A375 (cell line): ENCODE measurements around the gene SLC25A21. TPM values are rescaled to one million over a fixed set of nuclear protein-coding genes. Genes with fewer than 3 reads are reported as not detected.

Experiments
- small RNA-seq: library from RNA; depleted of rRNA; stranded (forward); fragments of <200 nt; gene quantifications from one replicate; pipeline ENCODE3, GENCODE V24; 2014
- total RNA-seq: library from RNA; depleted of rRNA; stranded (reverse); fragments of >200 nt; shearing (Covaris generic); gene quantifications from 2 replicates; pipeline ENCODE4 v1.2.3, GENCODE V29; 2014; rRNA removed

SLC25A21 gene
- total RNA-seq = 0.79 and 0.82 TPM in 2 replicates

DNA sequence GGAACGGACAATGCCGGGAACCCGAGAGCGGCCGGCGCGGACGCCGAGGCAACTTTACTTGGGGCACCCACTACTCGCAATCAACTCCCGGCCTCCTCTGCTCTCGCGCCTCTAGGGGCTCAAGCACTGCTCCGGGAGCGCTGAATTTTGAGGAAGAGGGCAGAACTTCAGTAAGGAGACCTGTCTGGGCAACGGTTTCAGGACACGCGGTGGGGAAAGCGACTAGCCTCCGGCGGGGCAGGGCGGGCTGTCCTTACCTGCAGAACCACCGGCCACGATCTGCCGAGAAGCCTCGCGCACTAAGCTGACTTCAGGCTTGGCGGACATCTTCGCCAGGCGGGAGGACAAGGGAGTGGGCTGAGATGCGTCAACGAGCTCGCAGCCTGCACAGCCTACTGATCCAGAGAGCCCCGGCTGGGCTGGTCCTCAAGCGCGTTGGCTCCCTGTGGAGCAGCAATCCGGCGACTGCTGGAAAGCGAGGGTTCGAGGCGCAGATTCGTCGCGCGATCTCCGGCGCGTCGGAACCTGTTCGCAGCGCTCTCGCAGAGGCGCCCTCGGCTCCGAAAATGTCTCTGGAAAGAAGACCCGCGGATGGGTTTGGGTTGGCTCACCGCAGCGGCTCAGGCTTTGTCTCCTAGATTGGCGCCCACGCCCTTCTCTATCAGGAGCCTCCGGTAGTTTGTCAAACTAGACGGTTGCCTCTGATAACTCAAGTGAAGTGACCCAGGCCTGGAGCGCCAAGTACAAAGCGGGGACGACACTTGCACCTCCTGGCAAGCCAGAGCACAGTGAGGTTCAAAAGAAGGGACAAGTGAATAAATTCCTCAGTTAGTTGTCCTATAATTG, at the start of gene SLC25A21:
Gene SLC25A21, minus strand, starts transcription at position 583 of the 846 bp plus-strand sequence.

DNA sequence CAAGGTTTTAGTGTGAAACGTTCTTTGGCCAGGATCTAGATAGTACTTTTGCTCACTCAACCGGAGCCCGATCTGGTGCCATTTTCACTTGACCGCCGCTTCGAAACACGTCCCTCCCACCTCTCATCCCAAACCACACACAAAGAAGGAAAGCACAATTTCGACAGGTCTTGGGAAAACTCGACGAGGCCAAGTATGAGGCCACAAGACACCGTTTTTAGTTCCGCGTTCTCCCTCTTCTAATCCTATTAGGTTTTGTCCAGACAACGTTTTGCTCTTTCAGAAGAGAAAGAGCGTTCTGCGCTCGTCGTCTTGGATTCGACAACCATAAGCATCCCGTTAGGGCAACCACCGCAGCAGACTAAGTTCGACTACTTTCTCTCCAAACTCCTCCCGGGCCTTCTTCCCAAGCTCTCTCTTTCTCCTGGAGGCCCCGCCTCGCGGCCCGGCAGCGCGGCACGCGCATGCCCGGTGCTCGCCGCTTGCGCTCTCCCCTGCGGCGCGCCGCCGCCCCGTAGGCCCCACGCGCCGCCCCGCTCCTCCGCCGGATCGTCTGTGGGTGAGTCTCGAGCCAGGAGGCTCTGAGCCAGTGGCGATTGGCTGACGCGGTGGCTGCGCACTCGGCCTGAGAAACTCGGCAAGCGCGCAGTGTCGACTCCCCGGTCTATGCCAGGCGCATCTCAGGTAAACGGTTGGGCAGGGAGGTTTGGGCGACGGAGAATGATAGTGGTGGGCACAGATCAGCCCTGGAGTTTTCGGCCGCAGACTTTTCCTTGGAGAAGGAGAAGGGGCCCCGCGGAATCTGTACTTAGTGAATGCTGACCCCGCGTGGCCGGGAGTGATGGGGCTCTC, 25.2 kb upstream of the SLC25A21 start, which contains the start of gene MIPOL1:
Gene MIPOL1, plus strand, starts transcription at position 517 of the 852 bp plus-strand sequence. CDS start 49,952 bp downstream, outside the sequence.

DNA sequence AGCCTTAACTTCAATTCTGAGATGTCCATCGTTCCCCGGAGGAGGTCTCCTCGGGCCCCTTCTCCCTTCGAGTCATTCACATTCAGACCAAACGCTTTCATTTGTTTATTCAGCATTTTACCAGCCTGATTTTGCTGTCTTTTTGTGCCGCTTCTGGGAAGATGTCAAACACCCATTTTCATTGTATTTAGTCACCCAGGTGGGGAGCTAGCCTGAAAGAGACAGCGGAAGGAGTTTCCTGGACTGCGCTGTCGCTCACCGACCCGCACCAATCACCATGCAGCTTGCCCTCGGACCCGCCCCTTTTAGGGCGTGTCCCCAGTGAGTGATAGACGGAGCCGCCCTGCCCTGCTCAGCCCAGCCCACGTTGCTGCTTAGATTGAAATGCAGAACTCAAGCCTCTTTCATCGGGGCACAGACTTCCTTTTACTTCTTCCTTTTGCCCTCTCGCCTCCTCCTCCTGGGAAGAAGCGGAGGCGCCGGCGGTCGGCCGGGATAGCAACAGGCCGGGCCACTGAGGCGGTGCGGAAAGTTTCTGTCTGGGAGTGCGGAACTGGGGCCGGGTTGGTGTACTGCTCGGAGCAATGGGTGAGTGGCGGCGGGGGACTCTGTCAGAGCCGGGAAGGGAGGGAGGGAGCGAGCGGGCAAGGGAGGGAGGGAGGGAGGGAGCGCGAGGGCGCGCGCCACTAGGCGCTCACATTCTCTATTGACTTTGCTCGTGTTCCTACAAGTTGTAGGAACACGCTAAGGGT, 510.7 kb downstream of the SLC25A21 start, which contains the start of gene PAX9:
Gene PAX9, plus strand, starts transcription at position 355 of the 752 bp plus-strand sequence. Its CDS starts 230 bp downstream, at position 585.

Small RNA genes lying within 50 kb of the gene (small RNA-seq; reads per million reads assigned to genes)
- gene MIR4503 (not detected), gene RNU6-273P (not detected)

Other genes starting within 250 kb of the SLC25A21 start
- gene MIPOL1, start 25.3 kb upstream of the SLC25A21 start, total RNA-seq = 7.0 and 11.9 TPM in 2 replicates